HepG2 (cell line): ENCODE data around the gene ZFPM1. TPM values are rescaled to one million over a fixed set of nuclear protein-coding genes. Genes with fewer than 3 reads are reported as not detected.
A peak's percentile ranks its signal among the peaks of the same experiment; 100 is the strongest.

ENCODE experiments used
- AGO1 ChIP-seq: fragments of 200-400 bp; formaldehyde crosslinking; IDR thresholded peaks from 2 replicates; pipeline ENCODE4 v1.6.1; 2017; ENCODE audit warnings: mild to moderate bottlenecking, low read depth, low read length, moderate library complexity; ENCODE audit not compliant: poor library complexity, severe bottlenecking
- ETV6 ChIP-seq: sonication (generic); formaldehyde crosslinking; conservative IDR thresholded peaks from 2 replicates; pipeline ENCODE4 v1.4.0; 2020; ENCODE audit warnings: missing genetic modification reagents
- JDP2 ChIP-seq: sonication (generic); formaldehyde crosslinking; IDR thresholded peaks from 2 replicates; pipeline ENCODE4 v1.8.1; 2022; ENCODE audit warnings: missing genetic modification reagents, borderline replicate concordance
- NCOA2 ChIP-seq: sonication (generic); formaldehyde crosslinking; IDR thresholded peaks from 2 replicates; pipeline ENCODE4 v1.8.0; 2022; ENCODE audit warnings: inconsistent platforms
- NFE2L1 ChIP-seq: sonication (generic); formaldehyde crosslinking; IDR thresholded peaks from 2 replicates; pipeline ENCODE4 v1.4.0; 2020; ENCODE audit warnings: missing genetic modification reagents, mild to moderate bottlenecking, borderline replicate concordance
- NKX3-1 ChIP-seq: sonication (generic); formaldehyde crosslinking; IDR thresholded peaks from 2 replicates; pipeline ENCODE4 v1.5.0; 2020; ENCODE audit warnings: missing genetic modification reagents
- NR3C1 ChIP-seq: sonication (generic); formaldehyde crosslinking; IDR thresholded peaks from 2 replicates; pipeline ENCODE4 v1.4.0; 2020; ENCODE audit warnings: missing genetic modification reagents
- SALL1 ChIP-seq: sonication (generic); formaldehyde crosslinking; IDR thresholded peaks from 2 replicates; pipeline ENCODE4 v1.8.0; 2022; ENCODE audit warnings: mild to moderate bottlenecking, missing genetic modification reagents
- THAP11 ChIP-seq: IDR thresholded peaks from 2 replicates; pipeline ENCODE4 v1.6.1; 2016; ENCODE audit warnings: missing biosample characterization, missing genetic modification reagents
- polyA plus RNA-seq, 8 experiments: library from polyadenylated mRNA; depleted of rRNA in 3 of 8; stranded (reverse) in 7 of 8; unstranded in 1 of 8; fragments of >200 nt; fragmentation: Illumina TruSeq in 4 of 8; extraction: Trizol in 4 of 8; gene quantifications; 2 replicates each; pipeline versions ENCODE4 v1.2.1 to v1.2.3, GENCODE V29; 2011 to 2016; ENCODE audit warnings: low read depth in 4 of 8, missing spikeins in 1 of 8, mixed read lengths in 1 of 8; ENCODE audit not compliant: insufficient read depth in 1 of 8
- total RNA-seq, 5 experiments: library from RNA; depleted of rRNA; stranded (reverse); fragments of >200 nt; fragmentation: Illumina TruSeq; extraction: Trizol; gene quantifications; 2 replicates each; pipeline ENCODE4 v1.2.3, GENCODE V29; 2016; ENCODE audit warnings: low read depth in 1 of 5
- TF ChIP-seq, protein P1 (sequence below): sonication (generic); formaldehyde crosslinking; IDR thresholded peaks from 2 replicates; pipeline ENCODE4 v1.4.0; 2020; ENCODE audit warnings: mild to moderate bottlenecking, missing genetic modification reagents
- TF ChIP-seq, protein P2 (sequence below): sonication (generic); formaldehyde crosslinking; IDR thresholded peaks from 2 replicates; pipeline ENCODE4 v1.4.0; 2020; ENCODE audit warnings: missing genetic modification reagents
- TF ChIP-seq, protein P3 (sequence below): sonication (generic); formaldehyde crosslinking; IDR thresholded peaks from 2 replicates; pipeline ENCODE4 v1.4.0; 2020; ENCODE audit warnings: missing genetic modification reagents
- TF ChIP-seq, protein P4 (sequence below): sonication (generic); formaldehyde crosslinking; conservative IDR thresholded peaks from 2 replicates; pipeline ENCODE4 v1.4.0; 2020; ENCODE audit warnings: mild to moderate bottlenecking, missing genetic modification reagents, moderate library complexity

The ZFPM1 gene
- total and polyA plus RNA-seq, 2 of the 13 experiments (the other 11 are each of a cell fraction or from before 2014, with no cell fraction given), result 1.3 to 3.8 TPM

DNA sequence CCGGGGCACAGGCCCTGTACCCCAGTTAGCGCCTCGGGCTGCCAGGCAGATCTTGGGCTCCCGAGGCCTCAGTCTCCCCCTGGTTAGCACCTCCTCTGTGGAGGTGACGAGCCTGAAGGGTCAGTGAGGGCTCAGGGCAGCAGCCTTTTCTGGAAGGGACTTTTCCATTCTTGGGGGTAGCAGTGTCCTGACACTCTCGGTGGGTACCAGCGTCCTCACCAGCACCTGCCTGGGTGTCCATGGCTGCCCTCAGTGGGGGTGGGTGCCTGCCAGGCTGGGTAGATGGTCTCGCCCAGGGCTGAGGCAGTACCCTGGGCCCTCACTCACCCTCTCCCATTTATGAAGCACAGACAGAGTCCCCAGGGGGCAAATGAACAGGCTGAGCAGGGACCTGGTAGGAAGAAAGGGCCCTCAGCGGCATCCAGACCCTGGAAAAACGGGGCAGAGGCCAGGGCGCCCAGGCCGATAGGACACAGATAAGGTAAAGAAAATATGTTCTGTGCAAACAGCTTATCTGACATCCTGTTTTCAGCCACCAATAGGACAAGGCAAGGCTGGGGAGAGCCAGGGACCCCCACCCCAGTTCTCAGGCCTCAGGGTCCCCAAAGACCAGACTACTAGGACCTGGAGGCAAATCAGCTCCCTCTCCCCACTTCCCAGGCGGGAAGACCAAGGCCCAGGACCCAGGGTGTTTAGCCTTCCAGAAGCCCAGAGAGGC lies 50.9 kb downstream of the ZFPM1 start (continued):
- TF ChIP-seq, protein P1, sequence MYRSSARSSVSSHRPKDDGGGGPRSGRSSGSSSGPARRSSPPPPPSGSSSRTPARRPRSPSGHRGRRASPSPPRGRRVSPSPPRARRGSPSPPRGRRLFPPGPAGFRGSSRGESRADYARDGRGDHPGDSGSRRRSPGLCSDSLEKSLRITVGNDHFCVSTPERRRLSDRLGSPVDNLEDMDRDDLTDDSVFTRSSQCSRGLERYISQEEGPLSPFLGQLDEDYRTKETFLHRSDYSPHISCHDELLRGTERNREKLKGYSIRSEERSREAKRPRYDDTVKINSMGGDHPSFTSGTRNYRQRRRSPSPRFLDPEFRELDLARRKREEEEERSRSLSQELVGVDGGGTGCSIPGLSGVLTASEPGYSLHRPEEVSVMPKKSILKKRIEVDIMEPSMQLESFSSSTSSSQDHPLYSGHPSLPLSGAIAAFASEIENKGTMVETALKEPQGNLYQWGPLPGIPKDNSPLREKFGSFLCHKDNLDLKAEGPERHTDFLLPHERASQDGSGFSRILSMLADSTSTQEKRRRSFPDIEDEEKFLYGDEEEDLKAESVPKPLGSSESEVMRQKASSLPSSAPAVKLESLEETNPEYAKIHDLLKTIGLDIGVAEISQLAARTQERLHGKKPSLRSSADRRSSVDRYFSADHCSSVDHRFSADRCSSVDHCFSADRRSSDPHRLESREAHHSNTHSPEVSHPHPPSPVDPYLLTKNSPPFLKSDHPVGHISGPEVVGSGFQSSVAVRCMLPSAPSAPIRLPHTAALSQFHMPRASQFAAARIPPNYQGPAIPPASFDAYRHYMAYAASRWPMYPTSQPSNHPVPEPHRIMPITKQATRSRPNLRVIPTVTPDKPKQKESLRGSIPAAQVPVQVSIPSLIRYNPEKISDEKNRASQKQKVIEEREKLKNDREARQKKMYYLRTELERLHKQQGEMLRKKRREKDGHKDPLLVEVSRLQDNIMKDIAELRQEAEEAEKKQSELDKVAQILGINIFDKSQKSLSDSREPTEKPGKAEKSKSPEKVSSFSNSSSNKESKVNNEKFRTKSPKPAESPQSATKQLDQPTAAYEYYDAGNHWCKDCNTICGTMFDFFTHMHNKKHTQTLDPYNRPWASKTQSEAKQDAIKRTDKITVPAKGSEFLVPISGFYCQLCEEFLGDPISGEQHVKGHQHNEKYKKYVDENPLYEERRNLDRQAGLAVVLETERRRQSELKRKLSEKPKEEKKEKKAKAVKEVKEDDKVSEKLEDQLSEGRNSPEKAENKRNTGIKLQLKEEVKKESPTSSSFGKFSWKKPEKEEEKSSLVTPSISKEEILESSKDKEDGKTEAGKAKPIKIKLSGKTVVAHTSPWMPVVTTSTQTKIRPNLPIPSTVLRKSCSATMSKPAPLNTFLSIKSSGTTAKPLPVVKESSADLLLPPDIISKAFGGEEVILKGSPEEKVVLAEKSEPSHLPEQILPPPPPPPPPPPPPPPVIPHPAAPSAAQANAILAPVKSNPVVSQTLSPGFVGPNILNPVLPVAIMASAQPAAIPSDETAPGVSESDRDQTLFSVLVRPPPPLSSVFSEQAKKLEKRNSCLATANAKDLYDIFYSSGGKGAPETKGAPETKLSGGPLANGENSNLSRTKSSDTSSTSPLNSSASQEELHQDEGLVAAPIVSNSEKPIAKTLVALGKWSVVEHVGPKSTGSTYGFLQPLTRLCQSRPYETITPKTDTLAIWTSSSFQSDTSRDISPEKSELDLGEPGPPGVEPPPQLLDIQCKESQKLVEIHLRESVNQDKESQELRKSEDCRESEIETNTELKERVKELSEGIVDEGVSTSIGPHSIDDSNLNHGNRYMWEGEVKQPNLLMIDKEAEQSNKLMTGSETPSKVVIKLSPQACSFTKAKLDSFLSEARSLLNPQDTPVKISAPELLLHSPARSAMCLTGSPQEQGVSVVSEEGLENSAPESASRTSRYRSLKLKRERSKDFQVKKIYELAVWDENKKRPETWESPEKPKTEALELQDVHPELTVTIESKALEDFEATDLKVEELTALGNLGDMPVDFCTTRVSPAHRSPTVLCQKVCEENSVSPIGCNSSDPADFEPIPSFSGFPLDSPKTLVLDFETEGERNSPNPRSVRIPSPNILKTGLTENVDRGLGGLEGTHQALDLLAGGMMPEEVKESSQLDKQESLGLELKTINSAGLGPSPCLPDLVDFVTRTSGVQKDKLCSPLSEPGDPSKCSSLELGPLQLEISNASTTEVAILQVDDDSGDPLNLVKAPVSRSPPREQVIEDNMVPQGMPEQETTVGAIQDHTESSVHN (CRISPR knock-in tag), result no peak
- TF ChIP-seq SALL1 (peak; percentile 87), NKX3-1 (CRISPR knock-in tag) (0 out of 2 replicates have a peak, but pooled peaks have one; percentile 20), THAP11 (CRISPR knock-in tag) (0 out of 2 replicates have a peak, but pooled peaks have one; percentile 12), AGO1 (no peak), ETV6 (CRISPR knock-in tag) (no peak), NCOA2 (peak; percentile 59), NR3C1 (CRISPR knock-in tag) (no peak), JDP2 (CRISPR knock-in tag) (no peak), NFE2L1 (CRISPR knock-in tag) (no peak)
- TF ChIP-seq, protein P2, sequence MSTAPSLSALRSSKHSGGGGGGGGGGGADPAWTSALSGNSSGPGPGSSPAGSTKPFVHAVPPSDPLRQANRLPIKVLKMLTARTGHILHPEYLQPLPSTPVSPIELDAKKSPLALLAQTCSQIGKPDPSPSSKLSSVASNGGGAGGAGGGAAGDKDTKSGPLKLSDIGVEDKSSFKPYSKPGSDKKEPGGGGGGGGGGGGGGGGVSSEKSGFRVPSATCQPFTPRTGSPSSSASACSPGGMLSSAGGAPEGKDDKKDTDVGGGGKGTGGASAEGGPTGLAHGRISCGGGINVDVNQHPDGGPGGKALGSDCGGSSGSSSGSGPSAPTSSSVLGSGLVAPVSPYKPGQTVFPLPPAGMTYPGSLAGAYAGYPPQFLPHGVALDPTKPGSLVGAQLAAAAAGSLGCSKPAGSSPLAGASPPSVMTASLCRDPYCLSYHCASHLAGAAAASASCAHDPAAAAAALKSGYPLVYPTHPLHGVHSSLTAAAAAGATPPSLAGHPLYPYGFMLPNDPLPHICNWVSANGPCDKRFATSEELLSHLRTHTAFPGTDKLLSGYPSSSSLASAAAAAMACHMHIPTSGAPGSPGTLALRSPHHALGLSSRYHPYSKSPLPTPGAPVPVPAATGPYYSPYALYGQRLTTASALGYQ (CRISPR knock-in tag), result peak; percentile 76
- TF ChIP-seq, protein P3, sequence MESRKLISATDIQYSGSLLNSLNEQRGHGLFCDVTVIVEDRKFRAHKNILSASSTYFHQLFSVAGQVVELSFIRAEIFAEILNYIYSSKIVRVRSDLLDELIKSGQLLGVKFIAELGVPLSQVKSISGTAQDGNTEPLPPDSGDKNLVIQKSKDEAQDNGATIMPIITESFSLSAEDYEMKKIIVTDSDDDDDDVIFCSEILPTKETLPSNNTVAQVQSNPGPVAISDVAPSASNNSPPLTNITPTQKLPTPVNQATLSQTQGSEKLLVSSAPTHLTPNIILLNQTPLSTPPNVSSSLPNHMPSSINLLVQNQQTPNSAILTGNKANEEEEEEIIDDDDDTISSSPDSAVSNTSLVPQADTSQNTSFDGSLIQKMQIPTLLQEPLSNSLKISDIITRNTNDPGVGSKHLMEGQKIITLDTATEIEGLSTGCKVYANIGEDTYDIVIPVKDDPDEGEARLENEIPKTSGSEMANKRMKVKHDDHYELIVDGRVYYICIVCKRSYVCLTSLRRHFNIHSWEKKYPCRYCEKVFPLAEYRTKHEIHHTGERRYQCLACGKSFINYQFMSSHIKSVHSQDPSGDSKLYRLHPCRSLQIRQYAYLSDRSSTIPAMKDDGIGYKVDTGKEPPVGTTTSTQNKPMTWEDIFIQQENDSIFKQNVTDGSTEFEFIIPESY, result peak; percentile 65; the same call in 1 of the 2 replicates
- TF ChIP-seq, protein P4, sequence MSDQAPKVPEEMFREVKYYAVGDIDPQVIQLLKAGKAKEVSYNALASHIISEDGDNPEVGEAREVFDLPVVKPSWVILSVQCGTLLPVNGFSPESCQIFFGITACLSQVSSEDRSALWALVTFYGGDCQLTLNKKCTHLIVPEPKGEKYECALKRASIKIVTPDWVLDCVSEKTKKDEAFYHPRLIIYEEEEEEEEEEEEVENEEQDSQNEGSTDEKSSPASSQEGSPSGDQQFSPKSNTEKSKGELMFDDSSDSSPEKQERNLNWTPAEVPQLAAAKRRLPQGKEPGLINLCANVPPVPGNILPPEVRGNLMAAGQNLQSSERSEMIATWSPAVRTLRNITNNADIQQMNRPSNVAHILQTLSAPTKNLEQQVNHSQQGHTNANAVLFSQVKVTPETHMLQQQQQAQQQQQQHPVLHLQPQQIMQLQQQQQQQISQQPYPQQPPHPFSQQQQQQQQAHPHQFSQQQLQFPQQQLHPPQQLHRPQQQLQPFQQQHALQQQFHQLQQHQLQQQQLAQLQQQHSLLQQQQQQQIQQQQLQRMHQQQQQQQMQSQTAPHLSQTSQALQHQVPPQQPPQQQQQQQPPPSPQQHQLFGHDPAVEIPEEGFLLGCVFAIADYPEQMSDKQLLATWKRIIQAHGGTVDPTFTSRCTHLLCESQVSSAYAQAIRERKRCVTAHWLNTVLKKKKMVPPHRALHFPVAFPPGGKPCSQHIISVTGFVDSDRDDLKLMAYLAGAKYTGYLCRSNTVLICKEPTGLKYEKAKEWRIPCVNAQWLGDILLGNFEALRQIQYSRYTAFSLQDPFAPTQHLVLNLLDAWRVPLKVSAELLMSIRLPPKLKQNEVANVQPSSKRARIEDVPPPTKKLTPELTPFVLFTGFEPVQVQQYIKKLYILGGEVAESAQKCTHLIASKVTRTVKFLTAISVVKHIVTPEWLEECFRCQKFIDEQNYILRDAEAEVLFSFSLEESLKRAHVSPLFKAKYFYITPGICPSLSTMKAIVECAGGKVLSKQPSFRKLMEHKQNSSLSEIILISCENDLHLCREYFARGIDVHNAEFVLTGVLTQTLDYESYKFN (CRISPR knock-in tag), result peak; percentile 78
